Left hindlimb (tissue), 1 donor: ENCODE results near the gene C16orf54.
"Not testable (repeated sequence)": the region's sequence is repeated elsewhere in the genome, so short reads cannot be mapped to it uniquely, and the experiment has no call there.

Experiments used
- DNase-seq: peaks from one replicate; pipeline ENCODE4 v3.0.0-alpha.2; 2018

The C16orf54 gene, protein sequence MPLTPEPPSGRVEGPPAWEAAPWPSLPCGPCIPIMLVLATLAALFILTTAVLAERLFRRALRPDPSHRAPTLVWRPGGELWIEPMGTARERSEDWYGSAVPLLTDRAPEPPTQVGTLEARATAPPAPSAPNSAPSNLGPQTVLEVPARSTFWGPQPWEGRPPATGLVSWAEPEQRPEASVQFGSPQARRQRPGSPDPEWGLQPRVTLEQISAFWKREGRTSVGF

DNA sequence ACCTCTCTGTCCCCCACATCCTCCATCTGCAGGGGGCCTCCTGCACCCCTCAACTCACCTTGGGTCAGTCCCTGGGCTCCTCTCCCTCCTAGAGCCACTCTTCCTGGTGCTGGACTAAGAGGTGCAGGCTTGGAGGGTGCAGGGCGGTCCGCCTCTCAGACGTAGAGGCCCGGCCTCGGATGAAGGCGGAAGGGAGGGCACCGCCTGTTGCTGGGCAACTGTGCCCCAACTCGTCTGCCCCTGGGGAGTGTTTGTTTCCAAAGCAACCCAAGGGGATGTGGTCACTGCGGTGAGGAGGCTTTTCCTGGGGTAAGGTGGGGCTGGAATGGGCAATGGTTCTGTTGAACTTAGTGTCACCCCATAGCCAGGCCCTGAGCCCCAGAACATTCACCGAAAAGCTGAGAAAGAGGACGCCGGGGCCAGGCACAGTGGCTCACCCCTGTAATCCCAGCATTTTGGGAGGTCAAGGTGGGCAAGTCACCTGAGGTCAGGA is at the start of gene C16orf54:
Gene C16orf54, minus strand, starts transcription at position 138 of the 493 bp plus-strand sequence. CDS start 1,039 bp downstream, outside the sequence.
- DNase-seq, result peak; percentile 43

DNA sequence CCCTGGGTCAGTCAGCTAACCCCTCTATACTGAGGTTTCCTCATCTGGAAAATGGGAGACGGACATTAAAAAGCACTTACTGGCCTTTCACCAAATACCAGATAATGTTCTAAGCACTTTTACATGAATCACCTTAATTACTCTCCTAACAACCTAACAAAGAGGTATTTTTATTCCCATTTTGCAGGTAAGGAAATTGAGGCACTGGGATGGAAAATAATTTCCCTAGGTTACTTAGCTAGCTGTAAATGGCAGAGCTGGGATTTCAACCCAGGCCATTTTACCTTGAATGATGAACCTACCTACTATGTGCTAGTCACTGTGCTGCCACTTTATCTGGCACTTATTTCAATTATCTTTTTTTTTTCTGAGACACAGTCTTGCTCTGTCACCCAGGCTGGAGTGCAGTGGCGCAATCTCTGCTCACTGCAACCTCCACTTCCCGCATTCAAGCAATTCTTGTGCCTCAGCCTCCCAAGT is 48.5 kb upstream of the C16orf54 start:
- DNase-seq, result no peak

DNA sequence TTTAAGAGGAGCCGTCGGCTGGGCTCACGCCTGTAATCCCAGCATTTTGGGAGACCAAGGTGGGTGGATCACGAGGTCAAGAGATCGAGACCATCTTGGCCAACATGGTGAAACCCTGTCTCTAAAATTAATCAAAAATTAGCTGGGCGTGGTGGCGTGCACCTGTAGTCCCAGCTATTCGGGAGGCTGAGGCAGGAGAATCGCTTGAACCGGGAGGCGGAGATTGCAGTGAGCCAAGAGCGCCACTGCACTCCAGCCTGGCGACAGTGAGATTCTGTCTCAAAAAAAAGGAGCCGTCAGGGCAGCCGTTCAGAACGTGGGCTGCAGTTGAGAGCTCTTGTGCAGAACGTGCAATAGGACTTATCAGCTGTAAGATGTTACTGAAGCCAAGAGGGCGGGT is 47.4 kb upstream of the C16orf54 start:
- not testable (repeated sequence) for DNase-seq

DNA sequence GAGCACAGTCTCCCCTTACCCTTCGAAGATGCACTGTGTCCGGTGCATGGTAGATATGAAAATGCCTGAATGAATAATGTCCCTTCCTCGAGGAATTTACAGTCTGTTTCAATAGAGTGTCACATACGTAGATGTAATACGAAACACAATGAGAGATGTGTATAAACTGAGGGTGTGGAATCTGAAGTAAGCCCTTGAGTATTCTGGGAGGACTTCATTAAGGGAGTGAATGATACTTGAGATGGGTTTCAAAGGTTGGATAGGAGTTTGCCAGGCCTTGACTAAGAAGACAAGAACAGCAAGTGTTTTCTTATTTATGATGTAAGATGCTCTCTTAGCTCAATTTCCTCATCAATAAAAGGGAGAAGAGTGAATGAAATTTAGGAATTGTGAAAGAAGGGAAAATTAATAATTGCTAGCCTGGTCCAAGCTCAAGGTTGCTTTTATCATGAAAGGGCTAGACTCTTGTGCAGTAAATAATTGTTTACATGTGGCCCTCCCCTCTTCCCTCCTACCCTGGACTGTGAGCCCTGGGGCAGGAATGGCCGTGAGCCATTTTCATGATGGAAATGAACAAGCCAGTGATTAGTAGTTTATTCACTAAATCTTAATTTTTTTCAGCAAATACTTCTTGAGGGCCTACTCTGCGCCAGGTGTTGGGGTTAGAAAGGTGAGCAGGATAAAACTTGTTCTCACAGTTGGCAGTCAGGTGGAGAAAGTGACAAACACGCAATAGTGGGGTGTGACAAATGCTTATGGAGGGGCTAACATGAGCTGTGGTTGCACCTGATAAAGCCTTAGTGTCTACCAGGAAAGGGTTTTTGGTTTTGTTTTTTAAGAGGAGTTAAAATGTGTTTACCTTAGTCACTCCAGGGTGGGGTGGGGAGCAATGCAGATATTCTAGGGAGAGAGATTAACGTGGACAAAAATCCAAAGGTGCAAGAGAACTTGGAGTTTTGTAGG is 46.3 kb upstream of the C16orf54 start:
- DNase-seq, result no peak

DNA sequence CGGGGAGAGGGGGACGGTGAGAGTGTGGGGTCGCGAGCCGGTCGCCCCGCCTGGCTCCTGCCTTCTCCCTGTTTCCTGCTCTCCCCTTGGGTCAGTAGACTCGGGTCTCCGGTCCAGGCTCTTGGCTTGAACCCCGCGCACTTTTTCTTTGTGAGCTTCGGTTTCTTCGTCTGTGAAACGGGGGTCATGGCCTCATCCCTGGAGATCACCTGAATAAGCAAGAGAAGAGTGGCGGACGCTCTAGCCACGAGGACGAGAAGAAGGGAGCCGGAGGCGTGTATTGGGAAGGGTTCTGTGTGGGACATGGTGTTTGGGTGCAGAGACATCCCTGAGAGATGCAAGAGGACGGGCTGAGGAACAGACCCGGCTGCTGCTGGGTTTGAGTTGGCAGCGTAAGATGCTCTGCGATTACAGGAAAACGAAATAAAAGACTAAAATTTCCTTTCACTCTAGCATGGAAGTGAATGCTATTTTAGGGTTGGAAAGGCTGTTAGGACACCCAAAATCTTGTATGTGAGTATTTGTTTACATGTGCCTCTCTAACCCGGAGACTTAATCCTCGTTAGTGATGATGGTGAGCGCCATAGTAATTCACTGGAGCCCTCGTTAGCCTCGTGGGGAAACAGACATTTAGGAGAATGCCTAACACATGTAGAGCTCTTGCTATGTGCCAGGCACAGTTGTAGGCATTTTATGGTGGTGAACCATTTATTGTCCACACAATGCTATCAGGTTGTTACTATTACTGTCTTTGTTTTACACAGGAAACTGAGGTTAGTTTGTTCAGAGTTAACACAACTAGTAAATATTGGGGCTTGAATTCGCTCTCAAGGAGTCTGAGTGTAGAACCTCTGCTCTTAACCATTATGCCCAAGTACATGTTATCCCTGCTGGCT is 45.4 kb upstream of the C16orf54 start:
- DNase-seq, result no peak

DNA sequence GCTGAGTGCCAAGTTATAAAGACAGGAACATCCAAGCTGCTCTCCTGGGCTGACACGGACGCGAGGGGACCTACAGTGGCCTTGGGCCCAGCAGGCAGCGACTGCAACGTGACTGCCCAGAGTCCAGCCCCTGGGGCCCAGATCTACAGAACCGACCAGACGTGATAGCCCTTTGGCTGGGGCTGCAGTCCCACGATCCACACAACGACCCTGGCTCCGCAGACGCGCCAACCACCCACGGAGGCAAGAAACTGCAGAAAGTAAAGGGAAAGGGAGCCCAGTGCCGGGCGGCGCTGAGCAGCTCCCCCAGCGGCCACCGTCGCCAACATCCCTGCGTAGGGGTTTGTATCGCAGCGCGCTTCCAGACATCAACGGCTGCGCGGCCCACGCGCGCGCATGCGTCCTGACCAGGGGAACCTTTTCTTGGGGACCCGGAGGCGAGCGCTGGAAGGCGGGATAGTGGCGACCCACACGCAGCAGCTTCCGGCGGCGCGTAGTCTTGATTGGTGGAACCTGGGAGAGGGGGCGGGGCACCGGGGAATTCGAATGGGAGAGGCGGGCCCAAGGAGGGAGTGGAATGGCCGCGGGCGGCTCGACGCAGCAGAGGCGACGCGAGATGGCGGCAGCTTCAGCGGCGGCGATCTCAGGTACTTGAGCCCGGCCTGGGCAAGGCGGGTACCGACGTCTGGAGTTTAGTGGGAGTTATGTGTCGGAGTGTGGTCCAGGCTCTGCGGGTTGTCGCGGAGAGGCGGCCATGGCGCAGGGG is 44.6 kb upstream of the C16orf54 start, which contains the start of gene KIF22:
Gene KIF22, plus strand, starts transcription at position 569 of the 766 bp plus-strand sequence. Its CDS starts 9 bp downstream, at position 578.
- DNase-seq, result peak; percentile 99

DNA sequence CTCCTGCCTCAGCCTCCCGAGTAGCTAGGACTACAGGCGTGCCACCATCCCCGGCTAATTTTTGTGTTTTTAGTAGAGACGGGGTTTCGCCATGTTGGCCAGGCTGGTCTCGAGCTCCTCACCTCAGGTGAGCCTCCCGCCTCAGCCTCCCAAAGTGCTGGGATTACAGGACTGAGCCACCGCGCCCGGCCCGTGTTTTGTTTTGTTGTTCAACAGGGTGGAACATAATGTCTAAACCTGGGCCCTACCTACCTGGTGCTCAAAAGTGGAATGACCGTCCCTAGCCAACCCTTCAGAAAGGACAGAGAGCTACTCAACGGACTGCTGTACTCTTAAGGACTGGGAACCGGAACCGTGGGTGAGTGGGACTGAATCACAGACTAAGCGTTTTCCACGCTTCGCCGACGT is 44.0 kb upstream of the C16orf54 start:
- no peak for DNase-seq

DNA sequence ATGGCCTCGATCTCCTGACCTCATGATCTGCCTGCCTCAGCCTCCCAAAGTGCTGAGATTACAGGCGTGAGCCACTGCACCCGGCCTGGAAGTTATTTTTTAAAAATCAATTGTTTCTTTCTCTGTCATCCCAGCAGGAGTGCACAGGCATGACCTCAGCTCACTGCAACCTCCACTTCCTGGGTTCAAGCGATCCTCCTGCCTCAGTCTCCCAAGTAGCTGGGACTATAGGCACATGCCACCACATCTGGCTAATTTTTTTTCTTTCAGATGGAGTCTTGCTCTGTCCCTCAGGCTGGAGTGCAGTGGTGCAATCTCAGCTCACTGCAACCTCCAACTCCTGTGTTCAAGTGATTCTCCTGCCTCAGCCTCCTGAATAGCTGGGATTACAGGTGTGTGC is 41.4 kb upstream of the C16orf54 start:
- not testable (repeated sequence) for DNase-seq

DNA sequence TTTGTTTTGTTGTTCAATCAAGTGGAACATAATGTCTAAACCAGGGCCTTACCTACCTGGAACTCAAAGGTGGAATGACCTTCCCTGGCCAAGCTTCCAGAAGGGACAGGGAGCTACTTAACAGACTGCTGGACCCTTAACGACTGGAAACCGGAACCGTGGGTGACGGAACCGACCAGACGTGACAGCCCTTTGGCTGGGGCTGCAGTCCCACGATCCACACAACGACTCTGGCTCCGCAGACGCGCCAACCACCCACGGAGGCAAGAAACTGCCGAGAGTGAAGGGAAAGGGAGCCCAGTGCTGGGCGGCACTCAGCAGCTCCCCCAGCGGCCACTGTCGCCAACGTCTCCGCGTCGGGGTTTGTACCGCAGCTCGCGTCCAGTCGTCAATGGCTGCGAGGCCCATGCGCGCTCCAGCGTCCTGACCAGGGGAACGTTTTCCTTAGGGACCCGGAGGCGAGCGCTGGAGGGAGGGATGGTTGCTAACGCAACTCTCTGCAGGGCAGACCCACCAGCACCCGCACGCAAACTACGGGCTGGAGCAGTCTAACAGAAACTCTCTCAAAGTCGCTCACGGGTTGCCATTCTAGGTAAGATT is 39.2 kb upstream of the C16orf54 start:
- peak; percentile 59 for DNase-seq

DNA sequence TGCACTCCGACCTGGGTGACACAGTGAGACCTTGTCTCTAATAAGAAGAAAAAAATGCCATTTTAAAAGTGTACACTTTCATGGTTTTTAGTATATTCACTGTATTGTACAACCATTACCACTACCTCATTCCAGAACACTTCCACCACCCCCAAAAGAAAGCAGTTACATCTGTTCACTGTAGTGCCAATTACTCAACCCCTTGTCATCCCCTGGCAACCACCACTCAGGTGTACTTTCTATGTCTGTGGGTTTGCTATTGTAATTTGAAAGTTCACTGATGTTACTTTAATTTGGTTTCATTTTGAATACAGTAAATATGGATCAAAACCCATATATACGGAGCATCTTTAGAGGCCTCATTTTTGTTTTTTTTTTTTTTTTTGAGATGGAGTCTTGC is 38.4 kb upstream of the C16orf54 start:
- DNase-seq, result no peak

DNA sequence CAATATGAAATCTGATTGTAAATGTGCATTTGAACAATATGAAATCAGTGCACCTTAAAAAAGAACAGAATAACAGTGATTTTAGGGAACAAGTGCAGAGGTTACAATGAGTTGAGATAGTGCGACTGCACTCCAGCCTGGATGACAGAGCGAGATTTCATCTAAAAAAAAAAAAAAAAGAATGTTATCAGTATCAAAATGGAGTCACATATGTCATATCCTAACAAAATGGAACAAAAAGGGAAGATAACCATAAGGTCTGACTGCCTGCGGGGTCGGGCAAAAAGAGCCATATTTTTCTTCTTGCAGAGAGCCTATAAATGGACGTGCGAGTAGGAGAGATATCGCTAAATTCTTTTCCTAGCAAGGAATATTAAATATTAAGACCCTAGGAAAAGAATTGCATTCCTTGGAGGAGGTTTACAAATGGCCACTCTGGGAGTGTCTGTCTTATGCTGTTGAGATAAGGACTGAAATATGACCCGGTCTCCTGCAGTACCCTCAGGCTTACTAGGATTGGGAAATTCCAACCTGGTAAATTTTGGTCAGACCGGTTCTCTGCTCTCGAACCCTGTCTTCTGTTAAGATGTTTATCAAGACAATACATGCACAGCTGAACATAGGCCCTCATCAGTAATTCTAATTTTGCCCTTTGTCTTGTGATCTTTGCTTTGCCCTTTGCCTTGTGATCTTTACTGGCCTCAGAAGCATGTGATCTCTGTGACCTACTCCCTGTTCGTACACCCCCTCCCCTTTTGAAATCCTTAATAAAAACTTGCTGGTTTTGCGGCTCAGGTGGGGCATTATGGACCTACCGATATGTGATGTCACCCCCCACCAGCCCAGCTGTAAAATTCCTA is 37.5 kb upstream of the C16orf54 start:
- not testable (repeated sequence) for DNase-seq

DNA sequence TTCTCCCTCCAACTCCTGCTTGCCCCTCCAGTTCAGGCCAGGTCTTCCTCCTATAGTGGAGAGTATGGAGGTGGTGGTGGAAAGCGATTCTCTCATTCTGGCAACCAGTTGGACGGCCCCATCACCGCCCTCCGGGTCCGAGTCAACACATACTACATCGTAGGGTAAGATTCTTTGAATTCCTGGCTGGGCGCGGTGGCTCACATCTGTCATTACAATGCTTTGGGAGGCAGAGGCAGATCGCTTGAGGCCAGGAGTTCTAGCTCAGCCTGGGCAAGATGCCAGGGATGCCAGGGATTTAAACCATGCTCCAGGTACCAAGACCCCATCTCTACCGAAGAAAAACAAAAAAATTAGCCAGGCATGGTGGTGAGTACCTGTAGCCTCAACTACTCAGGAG is 33.7 kb upstream of the C16orf54 start:
- no peak for DNase-seq

DNA sequence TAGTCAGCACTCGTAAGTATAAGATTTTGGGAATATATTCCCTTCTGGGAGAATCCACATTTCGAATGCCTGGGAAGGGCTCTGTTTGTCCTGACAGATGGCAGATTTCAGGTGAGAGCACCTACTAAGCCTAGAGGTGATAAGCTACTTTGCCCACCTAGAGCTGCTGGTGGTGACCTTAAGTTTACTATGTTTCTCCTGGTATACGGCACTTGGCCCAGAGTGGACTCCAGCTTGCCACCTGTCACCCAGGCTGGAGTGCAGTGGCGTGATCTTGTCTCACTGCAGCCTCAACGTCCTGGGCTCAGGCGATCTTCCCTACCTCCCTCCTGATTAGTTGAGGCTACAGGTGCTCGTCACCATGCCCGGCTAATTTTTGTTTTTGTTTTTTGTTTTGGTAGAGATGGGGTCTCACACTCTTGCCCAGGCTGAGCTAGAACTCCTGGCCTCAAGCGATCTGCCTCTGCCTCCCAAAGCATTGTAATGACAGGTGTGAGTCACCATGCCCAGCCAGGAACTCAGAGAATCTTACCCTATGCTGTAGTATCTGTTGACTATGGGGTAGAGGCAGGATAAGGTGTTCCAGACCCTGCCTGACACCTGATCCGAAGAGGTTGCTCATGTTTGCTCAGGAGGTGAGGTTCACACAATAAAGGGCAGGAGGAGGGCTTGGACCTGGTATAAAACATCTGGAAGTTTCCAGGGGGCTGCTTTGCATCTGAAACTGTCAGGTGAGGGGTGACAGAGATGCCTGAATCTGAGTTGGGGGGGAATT is 32.0 kb upstream of the C16orf54 start, which contains the start of gene ZG16:
Gene ZG16, plus strand, starts transcription at position 681 of the 775 bp plus-strand sequence. CDS start 1,011 bp downstream, outside the sequence.
- no peak for DNase-seq

DNA sequence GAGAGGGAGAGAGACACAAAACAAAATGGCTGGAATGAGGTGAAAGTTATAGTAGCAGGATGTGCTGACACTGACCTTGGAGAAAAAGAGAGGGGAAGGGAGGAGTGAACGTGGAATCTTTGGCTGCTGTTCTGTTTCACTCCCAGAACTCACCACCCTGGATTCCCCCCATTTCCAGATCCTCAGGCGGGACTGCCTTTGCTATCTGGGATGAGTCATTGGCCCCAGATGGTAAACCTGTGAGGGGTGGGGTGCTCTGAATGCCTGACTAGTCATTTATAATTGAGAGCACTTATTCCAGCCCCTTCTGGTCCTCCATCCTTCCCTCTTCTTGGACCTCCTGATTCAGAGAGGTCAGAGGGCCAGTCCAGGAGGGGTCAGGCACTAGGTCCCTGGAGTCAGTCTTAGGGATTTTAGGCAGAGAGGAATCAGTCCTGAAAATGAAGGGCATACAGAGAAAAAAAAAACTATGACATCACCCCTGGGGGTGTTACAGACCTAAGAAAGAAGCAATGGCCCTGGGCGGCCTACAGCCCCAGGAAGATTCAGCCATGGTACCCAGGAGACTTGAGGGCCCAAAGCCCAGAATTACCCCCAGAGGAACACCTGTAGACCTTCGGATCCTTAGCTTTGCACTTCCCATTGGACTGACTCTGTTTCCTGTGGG is 30.1 kb upstream of the C16orf54 start:
- DNase-seq, result no peak

DNA sequence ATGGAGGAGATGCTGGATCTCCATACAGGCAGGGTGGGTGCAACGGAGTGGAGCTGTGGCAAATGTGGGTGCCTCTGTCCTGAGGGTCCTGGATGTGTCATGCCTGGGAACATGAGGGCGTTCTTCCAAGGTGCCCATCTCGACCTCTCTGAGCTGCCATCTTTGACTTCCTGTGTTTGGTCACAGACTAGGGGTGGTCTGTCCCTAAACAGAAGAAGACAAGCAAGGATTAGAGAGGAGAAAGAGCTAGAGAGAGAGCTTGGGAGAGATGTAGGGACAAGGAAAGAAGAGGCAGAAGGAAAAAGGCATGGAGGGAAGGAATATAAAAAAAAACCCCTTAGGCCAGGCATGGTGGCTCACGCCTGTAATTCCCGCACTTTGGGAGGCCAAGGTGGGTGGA is 28.9 kb upstream of the C16orf54 start:
- DNase-seq, result no peak

DNA sequence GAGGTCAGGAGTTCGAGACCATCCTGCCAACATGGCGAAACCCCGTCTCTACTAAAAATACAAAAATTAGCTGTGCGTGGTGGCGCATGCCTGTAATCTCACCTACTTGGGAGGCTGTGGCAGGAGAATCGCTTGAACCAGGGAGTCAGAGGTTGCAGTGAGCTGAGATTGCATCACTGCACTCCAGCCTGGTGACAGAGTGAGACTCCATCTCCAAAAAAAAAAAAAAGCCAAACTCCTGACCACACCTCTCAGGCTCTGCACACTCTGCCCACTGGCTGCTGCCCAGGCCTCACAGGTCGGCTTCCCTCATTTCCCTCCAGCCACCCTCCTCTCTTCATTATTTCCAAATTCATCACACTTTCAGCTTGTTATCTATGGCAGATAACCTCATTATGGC is 26.5 kb upstream of the C16orf54 start:
- DNase-seq, result not testable (repeated sequence)

DNA sequence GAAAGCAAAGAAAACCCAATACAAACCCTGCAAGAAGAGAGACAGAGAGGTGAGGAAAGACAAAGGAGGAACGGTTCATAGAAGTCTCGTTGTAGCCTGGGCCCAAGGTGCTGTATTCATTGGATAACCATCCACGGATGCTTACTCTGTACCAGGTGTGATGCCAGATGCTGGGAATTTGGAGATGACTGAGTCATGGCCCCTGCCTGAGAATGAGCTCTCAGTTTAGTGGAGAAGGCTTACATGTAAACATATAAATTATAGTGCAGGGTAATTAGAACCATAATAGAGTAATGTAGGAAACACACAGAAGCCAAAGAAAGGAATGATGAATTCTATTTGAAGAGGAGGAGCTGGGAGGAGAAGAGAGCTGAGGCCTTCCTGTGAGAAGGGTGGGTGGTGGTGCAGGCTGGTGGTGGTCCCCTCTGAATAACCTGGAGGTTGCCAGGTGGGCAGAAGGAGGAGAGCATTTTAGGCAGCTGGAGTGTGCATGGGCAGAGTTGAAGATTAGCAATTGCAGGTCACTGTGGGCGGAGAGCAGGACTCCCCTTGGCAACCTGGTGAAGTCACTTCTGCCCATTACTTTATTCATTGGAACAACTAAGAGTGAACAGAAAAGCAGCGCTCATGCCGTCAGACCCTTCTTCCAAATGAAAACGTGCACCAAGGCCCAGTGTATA is 24.6 kb upstream of the C16orf54 start:
- no peak for DNase-seq

DNA sequence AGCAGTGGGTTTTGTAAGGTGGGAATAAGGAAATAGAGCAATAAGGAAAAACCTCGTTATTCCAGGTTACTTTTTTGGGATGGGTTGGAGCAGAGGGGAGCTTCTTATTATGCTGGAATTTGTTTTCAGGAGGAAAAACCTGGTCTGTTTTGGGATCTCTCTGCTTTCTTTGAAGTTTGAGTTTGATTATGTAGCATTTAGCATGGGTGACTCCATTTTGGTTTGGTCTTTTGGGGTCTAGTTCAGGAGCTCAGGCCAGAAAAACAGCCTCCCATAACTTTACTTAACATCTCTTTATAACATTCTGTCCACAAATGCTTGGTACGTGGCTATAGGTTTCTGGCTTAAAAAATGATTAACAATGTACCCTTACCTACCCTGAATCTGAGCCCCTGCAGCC is 23.7 kb upstream of the C16orf54 start:
- no peak for DNase-seq
